HCT116 (cell line): ENCODE data around the gene POLA2. TPM values are rescaled to one million over a fixed set of nuclear protein-coding genes. Genes with fewer than 3 reads are reported as not detected.

Experiments
- ATAC-seq: fragments of 200-7000 bp; cut with Tn5 transposase; 2 replicates; pipeline ENCODE4 v1.9.1; 2020; ENCODE audit warnings: mild to moderate bottlenecking, moderate library complexity
- BruUV-seq: library from RNA; stranded (reverse); fragments of 400-500 nt; replicated peaks from 2 replicates; lab custom pipeline; 2021; lab: Mats Ljungman, UMichigan
- CTCF ChIA-PET: fragments of 300-600 bp; sonication (Branson Sonifier 250); formaldehyde crosslinking; loops from one replicate; lab custom pipeline; 2021; ENCODE audit warnings: antibody characterized with exemption; lab: Charles Lee
- POLR2A ChIA-PET: fragments of 300-600, 350-600 bp; sonication (Branson Sonifier 250); formaldehyde crosslinking; loops from one replicate; lab custom pipeline; 2021; ENCODE audit warnings: antibody characterized with exemption; lab: Charles Lee
- RAD21 ChIA-PET, 2 experiments: fragments of 300-600 bp; sonication (Branson Sonifier 250); formaldehyde crosslinking; loops; one replicate each; lab custom pipeline; 2023; ENCODE audit warnings: low total read pairs in 2 of 2; ENCODE audit not compliant: uncharacterized antibody in 2 of 2, unreplicated experiment in 2 of 2, low non-redundant PET in 1 of 2; lab: Charles Lee
- DNase-seq: peaks from one replicate; pipeline ENCODE4 v3.0.0-alpha.2; 2010; ENCODE audit warnings: low read depth, low spot score
- H2AFZ ChIP-seq: fragments of 200-600 bp; shearing (Covaris generic), sonication (generic); 2 replicates; pipeline ENCODE4 v1.6.1; 2017; ENCODE audit warnings: low read depth, mixed run types, mixed read lengths, antibody characterized with exemption, low read length; ENCODE audit not compliant: poor library complexity, severe bottlenecking
- H3K27ac ChIP-seq: 2 replicates; pipeline ENCODE4 v1.5.1; 2012; ENCODE audit warnings: low read depth, low read length
- H3K27me3 ChIP-seq: fragments of 200-600 bp; sonication (generic); 2 replicates; pipeline ENCODE4 v1.6.1; 2016; ENCODE audit warnings: mixed run types, low read length, mixed read lengths; ENCODE audit not compliant: insufficient read depth
- H3K36me3 ChIP-seq, 2 experiments: fragments of 200-500 bp in 1 of 2; fragments of 200-600 bp in 1 of 2; sonication (Bioruptor generic) in 1 of 2; sonication (generic) in 1 of 2; 2 replicates each; pipeline versions ENCODE4 v1.5.1 to v1.6.1; 2014 to 2016; ENCODE audit warnings: low read length in 2 of 2, inconsistent platforms in 1 of 2, mixed read lengths in 1 of 2, mixed run types in 1 of 2; ENCODE audit not compliant: insufficient read depth in 2 of 2, control insufficient read depth in 1 of 2
- H3K4me1 ChIP-seq, 2 experiments: fragments of 200-600 bp in 1 of 2; sonication (generic) in 1 of 2; 2 replicates each; pipeline versions ENCODE4 v1.5.1 to v1.6.1; 2012 to 2017; ENCODE audit warnings: low read length in 2 of 2, inconsistent platforms in 1 of 2, mild to moderate bottlenecking in 1 of 2, mixed read lengths in 1 of 2, mixed run types in 1 of 2, moderate library complexity in 1 of 2; ENCODE audit not compliant: insufficient read depth in 2 of 2, control insufficient read depth in 1 of 2
- H3K4me2 ChIP-seq: fragments of 200-600 bp; sonication (generic); 2 replicates; pipeline ENCODE4 v1.6.1; 2017; ENCODE audit warnings: mixed run types, low read length, mixed read lengths
- H3K4me3 ChIP-seq, 2 experiments: fragments of 200-600 bp in 1 of 2; sonication (generic) in 1 of 2; replicated peaks in 1 of 2; 2 replicates each; pipeline ENCODE4 v1.5.1; 2011 to 2016; ENCODE audit warnings: low read length in 2 of 2, control low read depth in 1 of 2, low read depth in 1 of 2, mild to moderate bottlenecking in 1 of 2, mixed read lengths in 1 of 2, mixed run types in 1 of 2
- H3K79me2 ChIP-seq: fragments of 200-600 bp; sonication (generic); 2 replicates; pipeline ENCODE4 v1.6.1; 2017; ENCODE audit warnings: mild to moderate bottlenecking, mixed run types, low read length, moderate library complexity, mixed read lengths; ENCODE audit not compliant: insufficient read depth
- H3K9ac ChIP-seq: fragments of 200-600 bp; sonication (generic); 2 replicates; pipeline ENCODE4 v1.6.1; 2016; ENCODE audit warnings: low read length, mixed read lengths
- H3K9me2 ChIP-seq: fragments of 200-600 bp; sonication (generic), shearing (Covaris generic); 2 replicates; pipeline ENCODE4 v1.6.1; 2017; ENCODE audit warnings: mixed run types, mild to moderate bottlenecking, moderate library complexity; ENCODE audit not compliant: insufficient read depth
- H3K9me3 ChIP-seq, 2 experiments: fragments of 200-500 bp in 1 of 2; fragments of 200-600 bp in 1 of 2; sonication (Bioruptor generic) in 1 of 2; sonication (generic) in 1 of 2; 2 replicates each; pipeline ENCODE4 v1.6.1; 2014 to 2017; ENCODE audit warnings: low read length in 2 of 2, mixed read lengths in 2 of 2, inconsistent platforms in 1 of 2, low read depth in 1 of 2, mild to moderate bottlenecking in 1 of 2, mixed run types in 1 of 2, moderate library complexity in 1 of 2; ENCODE audit not compliant: control insufficient read depth in 1 of 2, insufficient read depth in 1 of 2
- H4K20me1 ChIP-seq: fragments of 200-600 bp; sonication (generic), shearing (Covaris generic); 2 replicates; pipeline ENCODE4 v1.6.1; 2017; ENCODE audit warnings: mixed run types, mild to moderate bottlenecking, moderate library complexity; ENCODE audit not compliant: insufficient read depth
- POLR2A ChIP-seq: IDR thresholded peaks from 2 replicates; pipeline ENCODE4 v1.7.0; 2011; ENCODE audit warnings: borderline replicate concordance; ENCODE audit not compliant: insufficient read depth, insufficient read length; ENCODE audit errors: extremely low read depth
- SIN3A ChIP-seq: IDR thresholded peaks from 2 replicates; pipeline ENCODE4 v1.6.1; 2012; ENCODE audit warnings: low read depth
- SRF ChIP-seq: IDR thresholded peaks from 2 replicates; pipeline ENCODE4 v1.6.1; 2012; ENCODE audit warnings: low read depth
- TCF7L2 ChIP-seq: IDR thresholded peaks from 2 replicates; pipeline ENCODE4 v1.7.0; 2011; ENCODE audit warnings: borderline replicate concordance, inconsistent platforms; ENCODE audit not compliant: insufficient read depth, insufficient read length; ENCODE audit errors: extremely low read depth
- YY1 ChIP-seq: IDR thresholded peaks from 2 replicates; pipeline ENCODE4 v1.6.1; 2011; ENCODE audit warnings: low read length, low read depth, moderate library complexity, mild to moderate bottlenecking; ENCODE audit not compliant: insufficient replicate concordance; ENCODE audit errors: extremely low read depth
- ZFX ChIP-seq: fragments of 450-650 bp; IDR thresholded peaks from 2 replicates; pipeline ENCODE4 v1.6.1; 2017
- intact Hi-C: fragments of 100-400 bp; cut with micrococcal nuclease; formaldehyde crosslinking; loops from 2 replicates; pipeline ENCODE4 v1.10.0; 2022
- total RNA-seq: library from RNA; stranded (reverse); gene quantifications from one replicate; pipeline ENCODE4 v1.2.1, GENCODE V29; 2021; ENCODE audit not compliant: unreplicated experiment
- TF ChIP-seq, protein P1 (sequence below): IDR thresholded peaks from 2 replicates; pipeline ENCODE4 v1.6.1; 2012; ENCODE audit warnings: low read depth

Gene POLA2
- total RNA-seq, 1 experiment from 2014 or later: 20.0 TPM

DNA sequence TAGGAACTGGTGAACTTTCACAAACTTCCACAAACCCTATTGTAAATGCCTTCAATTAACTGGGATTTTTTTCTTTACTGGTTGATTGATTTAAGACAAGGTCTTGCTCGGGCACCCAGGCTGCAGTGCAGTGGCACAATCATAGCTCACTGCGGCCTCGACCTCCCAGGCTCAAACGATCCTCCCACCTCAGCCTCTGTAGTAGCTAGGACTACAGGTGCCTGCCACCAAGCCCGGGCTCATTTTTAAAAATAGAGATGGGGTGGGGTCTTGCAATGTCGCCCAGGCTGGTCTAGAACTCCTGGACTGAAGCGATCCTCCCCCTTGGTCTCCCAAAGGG lies 35.7 kb upstream of the POLA2 start:
- POLR2A ChIA-PET: no interaction called here
- RAD21 ChIA-PET: no interaction called here

More for the DNA sequence above, 35.7 kb upstream of the POLA2 start:
- Histone ChIP-seq H3K9ac (no peak overlapping the region), H3K9me3 (no peaks in the 10 kb centered on the region), H3K27me3 (no peaks in the 10 kb centered on the region), H3K36me3 (no peaks in the 10 kb centered on the region), H3K9me2 (0 out of 2 replicates have a peak, but pooled peaks cover under 1% of the 10 kb centered on the region), H3K79me2 (no peaks in the 10 kb centered on the region), H4K20me1 (no peaks in the 10 kb centered on the region), H3K4me2 (no peak overlapping the region), H3K27ac (peak overlapping the region; percentile 56; the same call in 1 of the 2 replicates), H3K4me1 (peaks cover 13 to 18% of the 10 kb centered on the region in 2 experiments), H3K4me3 (no peak overlapping the region), H2AFZ (no peak overlapping the region)
- TF ChIP-seq YY1: no peak
- TF ChIP-seq POLR2A: no peak
- no peak for TF ChIP-seq ZFX
- TF ChIP-seq, protein P1, sequence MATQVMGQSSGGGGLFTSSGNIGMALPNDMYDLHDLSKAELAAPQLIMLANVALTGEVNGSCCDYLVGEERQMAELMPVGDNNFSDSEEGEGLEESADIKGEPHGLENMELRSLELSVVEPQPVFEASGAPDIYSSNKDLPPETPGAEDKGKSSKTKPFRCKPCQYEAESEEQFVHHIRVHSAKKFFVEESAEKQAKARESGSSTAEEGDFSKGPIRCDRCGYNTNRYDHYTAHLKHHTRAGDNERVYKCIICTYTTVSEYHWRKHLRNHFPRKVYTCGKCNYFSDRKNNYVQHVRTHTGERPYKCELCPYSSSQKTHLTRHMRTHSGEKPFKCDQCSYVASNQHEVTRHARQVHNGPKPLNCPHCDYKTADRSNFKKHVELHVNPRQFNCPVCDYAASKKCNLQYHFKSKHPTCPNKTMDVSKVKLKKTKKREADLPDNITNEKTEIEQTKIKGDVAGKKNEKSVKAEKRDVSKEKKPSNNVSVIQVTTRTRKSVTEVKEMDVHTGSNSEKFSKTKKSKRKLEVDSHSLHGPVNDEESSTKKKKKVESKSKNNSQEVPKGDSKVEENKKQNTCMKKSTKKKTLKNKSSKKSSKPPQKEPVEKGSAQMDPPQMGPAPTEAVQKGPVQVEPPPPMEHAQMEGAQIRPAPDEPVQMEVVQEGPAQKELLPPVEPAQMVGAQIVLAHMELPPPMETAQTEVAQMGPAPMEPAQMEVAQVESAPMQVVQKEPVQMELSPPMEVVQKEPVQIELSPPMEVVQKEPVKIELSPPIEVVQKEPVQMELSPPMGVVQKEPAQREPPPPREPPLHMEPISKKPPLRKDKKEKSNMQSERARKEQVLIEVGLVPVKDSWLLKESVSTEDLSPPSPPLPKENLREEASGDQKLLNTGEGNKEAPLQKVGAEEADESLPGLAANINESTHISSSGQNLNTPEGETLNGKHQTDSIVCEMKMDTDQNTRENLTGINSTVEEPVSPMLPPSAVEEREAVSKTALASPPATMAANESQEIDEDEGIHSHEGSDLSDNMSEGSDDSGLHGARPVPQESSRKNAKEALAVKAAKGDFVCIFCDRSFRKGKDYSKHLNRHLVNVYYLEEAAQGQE: no peak
- no peak for TF ChIP-seq SRF
- TF ChIP-seq TCF7L2: no peak
- TF ChIP-seq SIN3A: no peak
- CTCF ChIA-PET: interaction anchor here (1.1 kb wide), 1 partner anchor 26 kb away, joined by 3 read pairs; no protein-coding TSS in a partner anchor
- ATAC-seq: no peak
- intact Hi-C loops: no loop called here
- no TSS peak for BruUV-seq
- DNase-seq: no peak
